ENCODE results near the gene NR2F6.
"Not testable (repeated sequence)": the region's sequence is repeated elsewhere in the genome, so short reads cannot be mapped to it uniquely, and the experiment has no call there.

NR2F6 gene
- 1.2 to 5.5 reads per million in 2 donors for total RNA-seq

GRCh38 chr19:17245535-17245984 is at the start of gene NR2F6:
Gene NR2F6 (minus strand): TSS chr19:17245919. CDS start chr19:17245220, 699 bp downstream.
- DNase-seq: no peak

- DNase-seq: peak; percentile 48
Measured at GRCh38 chr19:17294051-17294891, 48.6 kb upstream of the NR2F6 start.

GRCh38 chr19:17293605-17294004 is 47.9 kb upstream of the NR2F6 start:
- DNase-seq: no peak

GRCh38 chr19:17292301-17293074 is 46.8 kb upstream of the NR2F6 start:
- peak; percentile 77 for DNase-seq

- DNase-seq: no peak
Measured at GRCh38 chr19:17289489-17289888, 43.8 kb upstream of the NR2F6 start.

- DNase-seq: no peak
Measured at GRCh38 chr19:17286752-17287151, 41.0 kb upstream of the NR2F6 start.

GRCh38 chr19:17286263-17286662 is 40.5 kb upstream of the NR2F6 start:
- DNase-seq: no peak

GRCh38 chr19:17285415-17286135 is 39.9 kb upstream of the NR2F6 start:
- no peak for DNase-seq

- DNase-seq: no peak
Measured at GRCh38 chr19:17283504-17283996, 37.8 kb upstream of the NR2F6 start.

GRCh38 chr19:17282488-17283125 is 36.9 kb upstream of the NR2F6 start:
- DNase-seq: peak; percentile 72

GRCh38 chr19:17281391-17282304 is 35.9 kb upstream of the NR2F6 start, which contains the start of gene ANKLE1:
Gene ANKLE1 (plus strand): TSS chr19:17281901. CDS start chr19:17281921, 20 bp downstream.
- no peak for DNase-seq

- no peak for DNase-seq
Measured at GRCh38 chr19:17279436-17279835, 33.7 kb upstream of the NR2F6 start.

- no peak for DNase-seq
Measured at GRCh38 chr19:17275441-17276175, 29.9 kb upstream of the NR2F6 start.

- not testable (repeated sequence) for DNase-seq
Measured at GRCh38 chr19:17274892-17275291, 29.2 kb upstream of the NR2F6 start.

GRCh38 chr19:17268754-17269153 is 23.0 kb upstream of the NR2F6 start:
- DNase-seq: no peak

- peak; percentile 87 for DNase-seq
Measured at GRCh38 chr19:17266975-17267788, 21.5 kb upstream of the NR2F6 start, which contains the start of gene BABAM1. Gene BABAM1 (plus strand): TSS chr19:17267443. CDS start chr19:17268807, 1,364 bp downstream.

- DNase-seq: no peak
Measured at GRCh38 chr19:17266589-17266974, 20.9 kb upstream of the NR2F6 start.

GRCh38 chr19:17266026-17266425 is 20.3 kb upstream of the NR2F6 start:
- DNase-seq: no peak

GRCh38 chr19:17264641-17264979 is 18.9 kb upstream of the NR2F6 start, which contains the start of gene USHBP1:
Gene USHBP1 (minus strand): TSS chr19:17264745. CDS start chr19:17264299, 446 bp downstream.
- no peak for DNase-seq

All from T-helper 9 cell (primary cell).